Ascending aorta (tissue), 2 donors: Measurements from ENCODE around the gene NEK6. TPM values are rescaled to one million over a fixed set of nuclear protein-coding genes. Genes with fewer than 3 reads are reported as not detected.

Source experiments
- DNase-seq, 2 donors: peaks; one replicate each; pipeline ENCODE4 v3.0.0-alpha.2; 2019; ENCODE audit warnings: low spot score in 2 of 2
- H3K27ac ChIP-seq, 2 donors: fragments of 200-600 bp; sonication (generic); one replicate each; pipeline ENCODE4 v1.5.1; 2016 to 2017; ENCODE audit warnings: mild to moderate bottlenecking in 1 of 2
- H3K27me3 ChIP-seq: fragments of 200-600 bp; sonication (generic); one replicate; pipeline ENCODE4 v1.5.1; 2017
- H3K36me3 ChIP-seq, 2 donors: fragments of 200-600 bp; sonication (generic); one replicate each; pipeline ENCODE4 v1.5.1; 2016
- H3K4me1 ChIP-seq, 2 donors: fragments of 200-600 bp; sonication (generic); one replicate each; pipeline ENCODE4 v1.5.1; 2016 to 2017; ENCODE audit warnings: mild to moderate bottlenecking in 1 of 2
- H3K4me3 ChIP-seq, 2 donors: fragments of 200-600 bp; sonication (generic); one replicate each; pipeline ENCODE4 v1.5.1; 2016 to 2017; ENCODE audit warnings: mild to moderate bottlenecking in 1 of 2
- H3K9me3 ChIP-seq, 2 donors: fragments of 200-600 bp; sonication (generic); one replicate each; pipeline ENCODE4 v1.5.1; 2016
- intact Hi-C: fragments of 100-400 bp; cut with DNase I; formaldehyde crosslinking; loops from one replicate; pipeline ENCODE4 v1.15.1; 2023
- total RNA-seq: library from RNA; depleted of rRNA; stranded (reverse); fragments of >200 nt; gene quantifications from one replicate; pipeline ENCODE4 v1.1.0, GENCODE V29; 2016
- TF ChIP-seq, protein P1 (sequence below), 3 experiments: fragments of 200-600 bp in 2 of 3; fragments of 450-650 bp in 1 of 3; sonication (generic) in 2 of 3; IDR thresholded peaks; one replicate each; pipeline ENCODE4 v1.5.1; 2016 to 2019; ENCODE audit warnings: antibody characterized with exemption in 3 of 3, mild to moderate bottlenecking in 1 of 3, moderate library complexity in 1 of 3

NEK6 gene
- total RNA-seq, 1 donor from 2014 or later, result 6.7 TPM

DNA sequence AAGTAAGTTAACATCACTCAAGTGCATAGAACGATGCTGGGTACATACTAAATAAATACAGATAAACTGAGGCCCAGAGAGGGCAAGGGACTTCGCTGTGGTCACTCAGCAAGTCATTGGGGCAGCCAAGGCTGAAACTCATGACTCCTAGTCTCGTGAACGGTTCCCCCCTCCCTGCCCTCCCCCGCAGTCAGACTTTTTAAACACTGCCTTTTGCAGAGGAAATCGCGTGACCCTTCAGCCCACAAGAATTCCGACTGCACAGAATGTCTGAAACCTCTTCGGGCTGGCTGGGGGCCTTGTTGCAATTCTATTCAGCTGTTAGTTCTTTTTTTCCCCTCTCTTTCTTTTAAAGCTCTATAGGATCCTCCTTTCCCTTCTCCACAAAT lies 28.1 kb downstream of the NEK6 start:
- DNase-seq, result peak; percentile 55 to 88
- Histone ChIP-seq H3K9me3 (no peaks in the 10 kb centered on the region), H3K36me3 (no peaks in the 10 kb centered on the region), H3K4me1 (peaks cover 16 to 52% of the 10 kb centered on the region in 2 donors), H3K4me3 (no peak overlapping the region), H3K27ac (peak overlapping the region; percentile 88 to 93), H3K27me3 (no peaks in the 10 kb centered on the region)
- TF ChIP-seq, protein P1, sequence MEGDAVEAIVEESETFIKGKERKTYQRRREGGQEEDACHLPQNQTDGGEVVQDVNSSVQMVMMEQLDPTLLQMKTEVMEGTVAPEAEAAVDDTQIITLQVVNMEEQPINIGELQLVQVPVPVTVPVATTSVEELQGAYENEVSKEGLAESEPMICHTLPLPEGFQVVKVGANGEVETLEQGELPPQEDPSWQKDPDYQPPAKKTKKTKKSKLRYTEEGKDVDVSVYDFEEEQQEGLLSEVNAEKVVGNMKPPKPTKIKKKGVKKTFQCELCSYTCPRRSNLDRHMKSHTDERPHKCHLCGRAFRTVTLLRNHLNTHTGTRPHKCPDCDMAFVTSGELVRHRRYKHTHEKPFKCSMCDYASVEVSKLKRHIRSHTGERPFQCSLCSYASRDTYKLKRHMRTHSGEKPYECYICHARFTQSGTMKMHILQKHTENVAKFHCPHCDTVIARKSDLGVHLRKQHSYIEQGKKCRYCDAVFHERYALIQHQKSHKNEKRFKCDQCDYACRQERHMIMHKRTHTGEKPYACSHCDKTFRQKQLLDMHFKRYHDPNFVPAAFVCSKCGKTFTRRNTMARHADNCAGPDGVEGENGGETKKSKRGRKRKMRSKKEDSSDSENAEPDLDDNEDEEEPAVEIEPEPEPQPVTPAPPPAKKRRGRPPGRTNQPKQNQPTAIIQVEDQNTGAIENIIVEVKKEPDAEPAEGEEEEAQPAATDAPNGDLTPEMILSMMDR (IDR thresholded peaks at IDR 0.05), result no peak
- intact Hi-C loops, result loop anchor here (2.0 to 10.0 kb wide), 3 partner anchors 21 to 129 kb away; partner anchors contain the start of gene PSMB7

- no peaks in the 10 kb centered on the region for H3K36me3 ChIP-seq
- peaks cover 16 to 51% of the 10 kb centered on the region in 2 donors for H3K4me1 ChIP-seq
- intact Hi-C loops, result loop anchor here (10.0 kb wide), 1 partner anchor 128 kb away; the partner anchor contains the start of gene PSMB7
- no peaks in the 10 kb centered on the region for H3K9me3 ChIP-seq
- TF ChIP-seq, protein P1 (IDR thresholded peaks at IDR 0.05), result no peak
- no peaks in the 10 kb centered on the region for H3K27me3 ChIP-seq
- peak overlapping the region; percentile 88 to 93 for H3K27ac ChIP-seq
- no peak for DNase-seq
- H3K4me3 ChIP-seq, result no peak overlapping the region
Observed at GRCh38 chr9:124286292-124286931, 28.7 kb downstream of the NEK6 start.

- peaks cover 10 to 29% of the 10 kb centered on the region in 2 donors for H3K4me1 ChIP-seq
Observed at GRCh38 chr9:124290053-124290591, 32.4 kb downstream of the NEK6 start.

DNA sequence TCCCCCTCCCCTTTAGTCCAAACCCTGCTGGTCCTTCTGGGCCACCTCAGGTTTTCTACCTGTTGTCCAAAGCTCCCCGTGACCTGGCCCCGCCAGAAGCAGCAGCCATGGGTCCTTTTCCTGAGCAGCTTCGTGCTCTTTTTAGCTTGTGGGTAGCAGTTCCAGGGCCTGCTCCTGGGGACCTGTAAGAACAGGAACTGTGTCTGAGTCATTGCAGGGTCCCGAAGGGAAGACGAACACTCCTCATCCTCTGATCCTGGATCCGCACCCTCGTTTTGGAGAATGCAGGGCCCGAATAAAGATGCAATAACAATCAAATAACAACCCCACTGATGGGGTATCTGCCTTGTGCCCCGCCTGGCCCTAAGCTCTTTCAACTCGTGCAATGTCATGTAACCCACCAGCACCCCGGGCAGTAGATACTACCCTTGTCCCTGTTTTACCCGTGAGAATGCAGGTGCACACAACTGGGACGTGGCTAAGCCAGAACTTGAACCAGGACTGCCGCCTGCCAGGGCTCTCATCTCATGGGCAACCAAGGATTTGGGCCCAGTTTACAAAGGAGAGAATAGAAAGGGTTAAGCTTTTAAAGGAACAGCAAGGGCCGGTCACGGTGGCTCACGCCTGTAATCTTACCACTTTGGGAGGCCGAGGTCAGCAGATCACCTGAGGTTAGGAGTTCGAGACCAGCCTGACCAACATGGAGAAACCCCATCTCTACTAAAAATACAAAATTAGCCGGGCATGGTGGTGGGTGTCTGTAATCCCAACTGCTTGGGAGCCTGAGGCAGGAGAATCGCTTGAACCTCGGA lies 33.2 kb downstream of the NEK6 start:
- peaks cover 7 to 30% of the 10 kb centered on the region in 2 donors for H3K4me1 ChIP-seq

More at GRCh38 chr9:124290053-124290591, 32.4 kb downstream of the NEK6 start:
- TF ChIP-seq, protein P1 (IDR thresholded peaks at IDR 0.05), result no peak
- no peaks in the 10 kb centered on the region for H3K36me3 ChIP-seq
- no peak overlapping the region for H3K4me3 ChIP-seq
- no peaks in the 10 kb centered on the region for H3K27me3 ChIP-seq
- intact Hi-C loops, result no loop called here
- H3K27ac ChIP-seq, result no peak overlapping the region
- H3K9me3 ChIP-seq, result no peaks in the 10 kb centered on the region
- DNase-seq, result no peak

GRCh38 chr9:124291801-124292396 lies 34.1 kb downstream of the NEK6 start:
- intact Hi-C loops, result no loop called here
- no peak overlapping the region for H3K4me3 ChIP-seq

More for the DNA sequence above, 33.2 kb downstream of the NEK6 start:
- no peak for DNase-seq
- intact Hi-C loops, result no loop called here
- TF ChIP-seq, protein P1 (IDR thresholded peaks at IDR 0.05), result no peak
- Histone ChIP-seq H3K27ac (no peak overlapping the region), H3K27me3 (no peaks in the 10 kb centered on the region), H3K36me3 (no peaks in the 10 kb centered on the region), H3K4me3 (no peak overlapping the region), H3K9me3 (no peaks in the 10 kb centered on the region)

More at GRCh38 chr9:124291801-124292396, 34.1 kb downstream of the NEK6 start:
- DNase-seq, result peak in 1 of 2 donors; percentile 72
- no peaks in the 10 kb centered on the region for H3K36me3 ChIP-seq
- no peaks in the 10 kb centered on the region for H3K27me3 ChIP-seq
- TF ChIP-seq, protein P1 (IDR thresholded peaks at IDR 0.05), result no peak
- peak overlapping the region in 1 of 2 donors; percentile 21 for H3K27ac ChIP-seq
- H3K4me1 ChIP-seq, result peaks cover 9 to 34% of the 10 kb centered on the region in 2 donors
- no peaks in the 10 kb centered on the region for H3K9me3 ChIP-seq
